ENCODE results near the gene ARFGEF2. TPM values are rescaled to one million over a fixed set of nuclear protein-coding genes. Genes with fewer than 3 reads are reported as not detected.

ARFGEF2 gene
- total RNA-seq, 1 experiment from 2014 or later = 20.9 TPM

DNA sequence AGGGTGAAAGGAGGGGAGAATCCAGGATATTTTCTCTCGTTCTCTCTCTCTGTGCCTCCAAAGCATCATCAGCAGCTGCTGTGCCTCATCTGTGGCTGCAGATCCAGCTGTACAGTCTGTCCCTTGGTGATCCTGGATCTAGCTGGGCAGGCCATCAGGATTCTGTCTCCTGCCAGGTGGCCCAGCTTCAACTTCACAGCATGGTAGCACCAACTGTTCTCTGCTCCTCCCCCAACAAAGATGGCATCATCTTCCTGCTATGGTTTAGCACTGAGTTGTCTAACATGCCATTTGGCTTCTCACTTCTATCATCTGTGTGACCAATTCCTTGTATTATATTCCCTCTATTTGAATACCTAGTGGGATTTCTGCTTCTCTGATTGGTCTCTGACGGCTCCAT lies 28.6 kb upstream of the ARFGEF2 start:
- ATAC-seq (no peak), DNase-seq (ENCODE audit: low spot score) (no peak)
- peaks cover 6% of the 10 kb centered on the region for H3K4me1 Mint-ChIP-seq
- H3K36me3 Mint-ChIP-seq = no peaks in the 10 kb centered on the region
- ChIA-PET CTCF (interaction anchor here (1.6 to 3.3 kb wide), 2 partner anchors 12 to 235 kb away, joined by 8 to 11 read pairs; no protein-coding TSS in a partner anchor), POLR2A (no interaction called here)
- H3K27ac Mint-ChIP-seq = no peak overlapping the region
- TF ChIP-seq, protein P1, sequence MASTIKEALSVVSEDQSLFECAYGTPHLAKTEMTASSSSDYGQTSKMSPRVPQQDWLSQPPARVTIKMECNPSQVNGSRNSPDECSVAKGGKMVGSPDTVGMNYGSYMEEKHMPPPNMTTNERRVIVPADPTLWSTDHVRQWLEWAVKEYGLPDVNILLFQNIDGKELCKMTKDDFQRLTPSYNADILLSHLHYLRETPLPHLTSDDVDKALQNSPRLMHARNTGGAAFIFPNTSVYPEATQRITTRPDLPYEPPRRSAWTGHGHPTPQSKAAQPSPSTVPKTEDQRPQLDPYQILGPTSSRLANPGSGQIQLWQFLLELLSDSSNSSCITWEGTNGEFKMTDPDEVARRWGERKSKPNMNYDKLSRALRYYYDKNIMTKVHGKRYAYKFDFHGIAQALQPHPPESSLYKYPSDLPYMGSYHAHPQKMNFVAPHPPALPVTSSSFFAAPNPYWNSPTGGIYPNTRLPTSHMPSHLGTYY (CRISPR knock-in tag; IDR thresholded peaks at IDR 0.05) = no peak
- TF ChIP-seq FOXP1 (CRISPR knock-in tag; IDR thresholded peaks at IDR 0.05; ENCODE audit: borderline replicate concordance) (no peak), ZBTB21 (CRISPR knock-in tag; IDR thresholded peaks at IDR 0.05; ENCODE audit: borderline replicate concordance) (no peak), OVOL2 (CRISPR knock-in tag; IDR thresholded peaks at IDR 0.05; ENCODE audit: borderline replicate concordance) (no peak), ELF4 (CRISPR knock-in tag; IDR thresholded peaks at IDR 0.05; ENCODE audit: low read depth) (no peak), RELA (CRISPR knock-in tag; IDR thresholded peaks at IDR 0.05; ENCODE audit: borderline replicate concordance) (no peak), CBFB (CRISPR knock-in tag; IDR thresholded peaks at IDR 0.05; ENCODE audit: low read depth) (no peak), NR1H2 (CRISPR knock-in tag; IDR thresholded peaks at IDR 0.05) (no peak), TP53 (CRISPR knock-in tag; IDR thresholded peaks at IDR 0.05) (no peak), CREB1 (CRISPR knock-in tag; IDR thresholded peaks at IDR 0.05) (no peak), ZNF219 (CRISPR knock-in tag; IDR thresholded peaks at IDR 0.05; ENCODE audit: borderline replicate concordance) (no peak), GRHL2 (CRISPR knock-in tag; IDR thresholded peaks at IDR 0.05; ENCODE audit: insufficient replicate concordance, severe bottlenecking) (no peak), ZNF423 (CRISPR knock-in tag; IDR thresholded peaks at IDR 0.05) (no peak)
- TF ChIP-seq, protein P2, sequence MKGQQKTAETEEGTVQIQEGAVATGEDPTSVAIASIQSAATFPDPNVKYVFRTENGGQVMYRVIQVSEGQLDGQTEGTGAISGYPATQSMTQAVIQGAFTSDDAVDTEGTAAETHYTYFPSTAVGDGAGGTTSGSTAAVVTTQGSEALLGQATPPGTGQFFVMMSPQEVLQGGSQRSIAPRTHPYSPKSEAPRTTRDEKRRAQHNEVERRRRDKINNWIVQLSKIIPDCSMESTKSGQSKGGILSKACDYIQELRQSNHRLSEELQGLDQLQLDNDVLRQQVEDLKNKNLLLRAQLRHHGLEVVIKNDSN (CRISPR knock-in tag; IDR thresholded peaks at IDR 0.05) = no peak
- H3K9me3 Mint-ChIP-seq = peaks cover 5% of the 10 kb centered on the region
- peaks cover 14% of the 10 kb centered on the region for H3K27me3 Mint-ChIP-seq (ENCODE audit: low read depth)
- no peak overlapping the region for H3K4me3 Mint-ChIP-seq

DNA sequence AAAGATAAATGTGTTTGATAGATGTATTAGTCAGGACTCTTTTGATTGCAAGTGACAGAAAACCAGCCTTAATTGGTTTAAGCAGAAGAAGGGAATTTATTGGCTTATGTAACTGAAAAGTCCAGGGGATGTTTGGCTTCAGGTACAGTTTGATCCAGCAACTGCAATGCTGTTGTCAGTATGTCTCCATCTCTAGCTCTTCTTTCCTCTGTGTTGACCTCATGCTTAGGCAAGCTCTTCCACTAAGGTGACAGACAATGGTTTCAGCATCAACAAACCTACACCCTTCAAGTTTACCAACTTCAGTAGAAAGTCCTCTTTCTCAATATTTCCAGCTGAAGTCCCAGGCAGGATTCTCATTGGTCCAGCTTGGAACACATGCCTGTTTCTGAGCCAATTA lies 28.1 kb upstream of the ARFGEF2 start:
- TF ChIP-seq RORB (CRISPR knock-in tag; IDR thresholded peaks at IDR 0.05) (no peak), SP1 (CRISPR knock-in tag; conservative IDR thresholded peaks at IDR 0.05) (no peak), OVOL2 (CRISPR knock-in tag; IDR thresholded peaks at IDR 0.05; ENCODE audit: borderline replicate concordance) (no peak), ZNF232 (CRISPR knock-in tag; IDR thresholded peaks at IDR 0.05) (no peak)
- TF ChIP-seq, protein P3, sequence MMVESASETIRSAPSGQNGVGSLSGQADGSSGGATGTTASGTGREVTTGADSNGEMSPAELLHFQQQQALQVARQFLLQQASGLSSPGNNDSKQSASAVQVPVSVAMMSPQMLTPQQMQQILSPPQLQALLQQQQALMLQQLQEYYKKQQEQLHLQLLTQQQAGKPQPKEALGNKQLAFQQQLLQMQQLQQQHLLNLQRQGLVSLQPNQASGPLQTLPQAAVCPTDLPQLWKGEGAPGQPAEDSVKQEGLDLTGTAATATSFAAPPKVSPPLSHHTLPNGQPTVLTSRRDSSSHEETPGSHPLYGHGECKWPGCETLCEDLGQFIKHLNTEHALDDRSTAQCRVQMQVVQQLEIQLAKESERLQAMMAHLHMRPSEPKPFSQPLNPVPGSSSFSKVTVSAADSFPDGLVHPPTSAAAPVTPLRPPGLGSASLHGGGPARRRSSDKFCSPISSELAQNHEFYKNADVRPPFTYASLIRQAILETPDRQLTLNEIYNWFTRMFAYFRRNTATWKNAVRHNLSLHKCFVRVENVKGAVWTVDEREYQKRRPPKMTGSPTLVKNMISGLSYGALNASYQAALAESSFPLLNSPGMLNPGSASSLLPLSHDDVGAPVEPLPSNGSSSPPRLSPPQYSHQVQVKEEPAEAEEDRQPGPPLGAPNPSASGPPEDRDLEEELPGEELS (CRISPR knock-in tag; IDR thresholded peaks at IDR 0.05) = no peak
- TF ChIP-seq, protein P4, sequence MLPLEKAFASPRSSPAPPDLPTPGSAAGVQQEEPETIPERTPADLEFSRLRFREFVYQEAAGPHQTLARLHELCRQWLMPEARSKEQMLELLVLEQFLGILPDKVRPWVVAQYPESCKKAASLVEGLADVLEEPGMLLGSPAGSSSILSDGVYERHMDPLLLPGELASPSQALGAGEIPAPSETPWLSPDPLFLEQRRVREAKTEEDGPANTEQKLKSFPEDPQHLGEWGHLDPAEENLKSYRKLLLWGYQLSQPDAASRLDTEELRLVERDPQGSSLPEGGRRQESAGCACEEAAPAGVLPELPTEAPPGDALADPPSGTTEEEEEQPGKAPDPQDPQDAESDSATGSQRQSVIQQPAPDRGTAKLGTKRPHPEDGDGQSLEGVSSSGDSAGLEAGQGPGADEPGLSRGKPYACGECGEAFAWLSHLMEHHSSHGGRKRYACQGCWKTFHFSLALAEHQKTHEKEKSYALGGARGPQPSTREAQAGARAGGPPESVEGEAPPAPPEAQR (CRISPR knock-in tag; IDR thresholded peaks at IDR 0.05) = no peak
- TF ChIP-seq, protein P5, sequence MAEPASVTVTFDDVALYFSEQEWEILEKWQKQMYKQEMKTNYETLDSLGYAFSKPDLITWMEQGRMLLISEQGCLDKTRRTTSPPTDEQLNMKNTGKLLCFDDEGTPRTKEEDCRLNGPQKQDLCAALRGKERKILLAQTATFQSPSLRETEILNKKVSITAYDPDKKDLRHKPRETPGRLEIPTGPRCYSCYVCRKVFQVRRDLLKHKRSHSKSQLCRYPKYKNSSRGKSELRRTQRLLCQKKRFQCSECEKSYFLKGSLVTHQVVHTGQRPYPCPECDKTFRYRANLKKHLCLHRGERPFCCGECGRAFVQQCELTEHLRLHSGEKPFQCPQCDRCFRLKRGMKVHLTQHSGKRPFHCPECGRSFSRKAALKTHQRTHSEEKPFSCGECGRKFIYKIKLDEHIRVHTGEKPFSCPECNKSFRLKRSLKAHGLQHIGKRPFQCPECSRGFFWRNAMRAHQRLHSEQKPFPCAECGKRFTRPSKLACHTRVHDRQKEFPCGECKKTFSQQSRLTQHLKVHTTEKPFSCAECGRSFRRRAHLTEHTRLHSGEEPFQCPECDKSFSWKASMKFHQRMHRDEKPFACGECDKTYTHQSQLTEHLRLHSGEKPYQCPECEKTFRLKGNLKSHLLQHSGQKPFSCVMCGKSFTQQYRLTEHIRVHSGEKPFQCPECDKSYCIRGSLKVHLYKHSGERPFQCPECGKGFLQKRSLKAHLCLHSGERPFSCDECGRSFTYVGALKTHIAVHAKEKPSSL (CRISPR knock-in tag; conservative IDR thresholded peaks at IDR 0.05) = no peak
- TF ChIP-seq, protein P2 (CRISPR knock-in tag; IDR thresholded peaks at IDR 0.05) = no peak
- Mint-ChIP-seq H3K36me3 (no peaks in the 10 kb centered on the region), H3K27me3 (ENCODE audit: low read depth) (peaks cover 14% of the 10 kb centered on the region), H3K9me3 (peaks cover 5% of the 10 kb centered on the region), H3K27ac (no peak overlapping the region), H3K4me1 (peaks cover 8% of the 10 kb centered on the region), H3K4me3 (no peak overlapping the region)
- CTCF ChIA-PET = interaction anchor here (3.3 kb wide), 1 partner anchor 236 kb away, joined by 11 read pairs; no protein-coding TSS in a partner anchor
- POLR2A ChIA-PET = no interaction called here
- ATAC-seq (no peak), DNase-seq (ENCODE audit: low spot score) (no peak)

All from WTC11 (cell line).